CD4-positive, alpha-beta T cell (primary cell): ENCODE measurements around the gene PDE3A. TPM values are rescaled to one million over a fixed set of nuclear protein-coding genes. Genes with fewer than 3 reads are reported as not detected.

ENCODE experiments used
- ATAC-seq: fragments of 200-7000 bp; cut with Tn5 transposase; one replicate; pipeline ENCODE4 v1.10.0; 2022; ENCODE audit warnings: mild to moderate bottlenecking; ENCODE audit not compliant: poor library complexity
- CTCF ChIA-PET: fragments of 350-600 bp; sonication (Branson Sonifier 250); formaldehyde crosslinking; loops from one replicate; lab custom pipeline; 2021; ENCODE audit warnings: antibody characterized with exemption, inconsistent platforms; lab: Charles Lee
- POLR2A ChIA-PET: fragments of 350-600 bp; sonication (Branson Sonifier 250); formaldehyde crosslinking; loops from one replicate; lab custom pipeline; 2021; ENCODE audit warnings: antibody characterized with exemption, inconsistent platforms; lab: Charles Lee
- DNase-seq, 14 experiments: peaks; one replicate each; pipeline ENCODE4 v3.0.0-alpha.2; 2013 to 2020; ENCODE audit warnings: mixed read lengths in 2 of 14
- H3K27ac ChIP-seq, 2 donors: one replicate each; pipeline versions ENCODE4 v1.5.1 to v1.7.0; 2013; ENCODE audit warnings: low read length in 2 of 2, low read depth in 1 of 2, mild to moderate bottlenecking in 1 of 2
- H3K27me3 ChIP-seq, 2 experiments: 1 replicate in 1 of 2; 2 replicates in 1 of 2; pipeline versions ENCODE4 v1.6.1 to v1.7.0; 2013; ENCODE audit warnings: low read length in 2 of 2, control low read depth in 1 of 2, mild to moderate bottlenecking in 1 of 2, moderate library complexity in 1 of 2; ENCODE audit not compliant: insufficient read depth in 2 of 2, control insufficient read depth in 1 of 2
- H3K36me3 ChIP-seq: one replicate; pipeline ENCODE4 v1.6.1; 2013; ENCODE audit warnings: low read length, control low read depth; ENCODE audit not compliant: insufficient read depth
- H3K4me1 ChIP-seq: one replicate; pipeline ENCODE4 v1.6.1; 2013; ENCODE audit warnings: low read length, control low read depth; ENCODE audit not compliant: insufficient read depth
- H3K4me3 ChIP-seq: one replicate; pipeline ENCODE4 v1.5.1; 2013; ENCODE audit warnings: mild to moderate bottlenecking, low read length, moderate library complexity
- H3K9me3 ChIP-seq, 2 experiments: 1 replicate in 1 of 2; 2 replicates in 1 of 2; pipeline versions ENCODE4 v1.6.1 to v1.7.0; 2013; ENCODE audit warnings: low read length in 2 of 2, mild to moderate bottlenecking in 2 of 2, control low read depth in 1 of 2, moderate library complexity in 1 of 2; ENCODE audit not compliant: control insufficient read depth in 1 of 2, insufficient read depth in 1 of 2
- H3K27ac Mint-ChIP-seq: one replicate; pipeline ENCODE4 v1.8.0; 2020; ENCODE audit warnings: mixed read lengths
- H3K27me3 Mint-ChIP-seq: one replicate; pipeline ENCODE4 v1.8.0; 2021; ENCODE audit warnings: mixed read lengths
- H3K36me3 Mint-ChIP-seq: one replicate; pipeline ENCODE4 v1.8.0; 2021; ENCODE audit warnings: low read depth, mixed read lengths
- H3K4me1 Mint-ChIP-seq: one replicate; pipeline ENCODE4 v1.8.0; 2021; ENCODE audit warnings: low read depth, mixed read lengths
- H3K4me3 Mint-ChIP-seq: one replicate; pipeline ENCODE4 v1.8.0; 2020; ENCODE audit warnings: mild to moderate bottlenecking, mixed read lengths
- H3K9me3 Mint-ChIP-seq: one replicate; pipeline ENCODE4 v1.8.0; 2020; ENCODE audit warnings: mixed read lengths
- CTCF ChIP-seq: fragments of 200-600 bp; IDR thresholded peaks from one replicate; pipeline ENCODE4 v1.8.0; 2022; ENCODE audit warnings: antibody characterized with exemption, mild to moderate bottlenecking
- intact Hi-C, 2 experiments: fragments of 100-400 bp; cut with DNase I in 1 of 2; cut with micrococcal nuclease in 1 of 2; formaldehyde crosslinking; loops; one replicate each; pipeline versions ENCODE4 v1.15.1 to v1.9.0; 2023 to 2025; cut with DNase I, micrococcal nuclease
- total RNA-seq, 174 experiments: library from RNA in 2 of 174; stranded (reverse) in 2 of 174; gene quantifications; one replicate each; pipeline ENCODE4 v1.2.3 and lab custom pipeline; 2021 to 2026

The PDE3A gene
- total RNA-seq, 2 experiments from 2014 or later = not detected

- no peaks in the 10 kb centered on the region for H3K36me3 Mint-ChIP-seq
- TF ChIP-seq CTCF = no peak
- no peak overlapping the region for H3K4me3 Mint-ChIP-seq
- Histone ChIP-seq H3K36me3 (no peaks in the 10 kb centered on the region), H3K27ac (no peak overlapping the region), H3K27me3 (no peaks in the 10 kb centered on the region), H3K4me3 (no peak overlapping the region), H3K9me3 (no peaks in the 10 kb centered on the region), H3K4me1 (no peaks in the 10 kb centered on the region)
- H3K9me3 Mint-ChIP-seq = peaks cover 3% of the 10 kb centered on the region
- no peak overlapping the region for H3K27ac Mint-ChIP-seq
- ATAC-seq = no peak
- POLR2A ChIA-PET = no interaction called here
- CTCF ChIA-PET = no interaction called here
- no peaks in the 10 kb centered on the region for H3K4me1 Mint-ChIP-seq
- H3K27me3 Mint-ChIP-seq = no peaks in the 10 kb centered on the region
- intact Hi-C loops = no loop called here
- no peak for DNase-seq
These were observed 117.9 kb downstream of the PDE3A start for GRCh38 chr12:20486233-20486632.

- POLR2A ChIA-PET = no interaction called here
- ATAC-seq = no peak
- no peak for TF ChIP-seq CTCF
- no peaks in the 10 kb centered on the region for H3K36me3 ChIP-seq
- no peaks in the 10 kb centered on the region for H3K4me1 ChIP-seq
- Mint-ChIP-seq H3K27me3 (no peaks in the 10 kb centered on the region), H3K36me3 (no peaks in the 10 kb centered on the region), H3K4me1 (no peaks in the 10 kb centered on the region), H3K9me3 (peaks cover 3% of the 10 kb centered on the region), H3K27ac (no peak overlapping the region), H3K4me3 (no peak overlapping the region)
- no peaks in the 10 kb centered on the region for H3K9me3 ChIP-seq
- H3K27me3 ChIP-seq = no peaks in the 10 kb centered on the region
- no peak overlapping the region for H3K4me3 ChIP-seq
- no peak for DNase-seq
- intact Hi-C loops = no loop called here
- H3K27ac ChIP-seq = no peak overlapping the region
- CTCF ChIA-PET = no interaction called here
These were observed 119.2 kb downstream of the PDE3A start for GRCh38 chr12:20487519-20487918.

GRCh38 chr12:20489645-20490044 is 121.3 kb downstream of the PDE3A start:
- no peak for ATAC-seq

More at GRCh38 chr12:20489645-20490044, 121.3 kb downstream of the PDE3A start:
- Histone ChIP-seq H3K36me3 (no peaks in the 10 kb centered on the region), H3K4me3 (no peak overlapping the region), H3K9me3 (no peaks in the 10 kb centered on the region), H3K27me3 (no peaks in the 10 kb centered on the region), H3K4me1 (no peaks in the 10 kb centered on the region), H3K27ac (no peak overlapping the region)
- H3K9me3 Mint-ChIP-seq = peaks cover 3% of the 10 kb centered on the region
- H3K4me3 Mint-ChIP-seq = no peak overlapping the region
- no peaks in the 10 kb centered on the region for H3K27me3 Mint-ChIP-seq
- ChIA-PET POLR2A (no interaction called here), CTCF (no interaction called here)
- H3K36me3 Mint-ChIP-seq = no peaks in the 10 kb centered on the region
- TF ChIP-seq CTCF = no peak
- no peak for DNase-seq
- no peak overlapping the region for H3K27ac Mint-ChIP-seq
- H3K4me1 Mint-ChIP-seq = no peaks in the 10 kb centered on the region
- intact Hi-C loops = no loop called here
